NCI-H460 (cell line): Measurements from ENCODE around the gene COL1A2. TPM values are rescaled to one million over a fixed set of nuclear protein-coding genes. Genes with fewer than 3 reads are reported as not detected.

Source experiments
- DNase-seq: peaks from one replicate; pipeline ENCODE4 v3.0.0-alpha.2; 2016; ENCODE audit warnings: low read depth; ENCODE audit errors: extremely low read depth
- total RNA-seq: library from RNA; depleted of rRNA; stranded (reverse); fragments of >200 nt; shearing (Covaris generic); gene quantifications from 2 replicates; pipeline ENCODE4 v1.2.3, GENCODE V29; 2014

COL1A2 gene
- total RNA-seq, 1 experiment from 2014 or later: not detected

DNA sequence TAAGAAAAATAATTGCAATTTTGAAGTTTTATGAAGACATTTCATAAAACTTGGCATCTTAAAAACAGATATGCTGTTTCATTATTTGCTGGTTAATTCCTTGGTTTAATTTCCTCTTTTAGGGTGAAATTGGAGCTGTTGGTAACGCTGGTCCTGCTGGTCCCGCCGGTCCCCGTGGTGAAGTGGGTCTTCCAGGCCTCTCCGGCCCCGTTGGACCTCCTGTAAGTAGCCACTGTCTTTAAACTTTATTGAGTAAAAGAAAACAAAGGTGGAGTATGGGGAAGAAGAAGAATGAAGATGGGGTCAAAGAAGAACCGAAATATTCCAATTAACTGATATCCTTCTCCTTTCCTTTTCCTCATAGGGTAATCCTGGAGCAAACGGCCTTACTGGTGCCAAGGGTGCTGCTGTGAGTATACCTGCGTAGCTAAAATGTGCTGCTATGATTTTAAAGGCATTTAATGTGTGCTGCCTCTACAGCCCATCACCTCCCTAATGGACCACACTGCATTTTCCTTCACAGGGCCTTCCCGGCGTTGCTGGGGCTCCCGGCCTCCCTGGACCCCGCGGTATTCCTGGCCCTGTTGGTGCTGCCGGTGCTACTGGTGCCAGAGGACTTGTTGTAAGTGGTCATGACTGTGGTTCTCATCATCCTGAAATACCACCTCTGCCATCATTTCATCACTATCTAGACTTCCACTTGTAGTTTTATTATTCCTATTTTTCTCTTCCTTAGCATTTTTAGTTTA, 14.7 kb downstream of the COL1A2 start:
- DNase-seq: no peak

DNA sequence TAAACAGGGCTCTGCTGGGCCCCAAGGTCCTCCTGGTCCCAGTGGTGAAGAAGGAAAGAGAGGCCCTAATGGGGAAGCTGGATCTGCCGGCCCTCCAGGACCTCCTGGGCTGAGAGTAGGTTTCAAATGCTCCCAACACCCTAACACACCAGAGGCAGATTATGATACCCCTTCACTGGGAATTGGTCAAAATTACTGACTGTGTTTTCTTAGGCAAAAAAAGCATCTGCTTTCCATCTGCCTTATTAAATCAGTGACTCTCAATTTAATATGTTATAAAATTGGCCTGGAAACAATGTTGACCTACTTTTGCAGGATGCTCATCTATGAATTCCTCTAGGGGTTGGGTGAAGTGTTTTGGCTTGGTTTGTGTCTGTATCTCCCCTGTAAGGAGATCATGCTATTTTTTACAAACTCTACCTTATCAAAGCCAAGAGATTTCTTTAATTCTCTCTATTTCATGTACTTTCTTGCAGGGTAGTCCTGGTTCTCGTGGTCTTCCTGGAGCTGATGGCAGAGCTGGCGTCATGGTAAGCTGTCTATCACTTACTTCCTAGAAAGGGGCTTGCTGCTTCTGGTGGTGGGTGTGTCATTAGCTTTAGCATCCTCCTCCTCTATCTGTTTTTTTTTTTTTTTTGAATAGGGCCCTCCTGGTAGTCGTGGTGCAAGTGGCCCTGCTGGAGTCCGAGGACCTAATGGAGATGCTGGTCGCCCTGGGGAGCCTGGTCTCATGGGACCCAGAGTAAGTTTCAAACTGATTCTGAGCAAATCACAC, 15.9 kb downstream of the COL1A2 start:
- DNase-seq: no peak

GRCh38 chr7:94411188-94411466, 16.4 kb downstream of the COL1A2 start:
- no peak for DNase-seq

GRCh38 chr7:94412762-94413322, 18.1 kb downstream of the COL1A2 start:
- no peak for DNase-seq

- DNase-seq: no peak
Measured at GRCh38 chr7:94414481-94414880, 19.8 kb downstream of the COL1A2 start.

DNA sequence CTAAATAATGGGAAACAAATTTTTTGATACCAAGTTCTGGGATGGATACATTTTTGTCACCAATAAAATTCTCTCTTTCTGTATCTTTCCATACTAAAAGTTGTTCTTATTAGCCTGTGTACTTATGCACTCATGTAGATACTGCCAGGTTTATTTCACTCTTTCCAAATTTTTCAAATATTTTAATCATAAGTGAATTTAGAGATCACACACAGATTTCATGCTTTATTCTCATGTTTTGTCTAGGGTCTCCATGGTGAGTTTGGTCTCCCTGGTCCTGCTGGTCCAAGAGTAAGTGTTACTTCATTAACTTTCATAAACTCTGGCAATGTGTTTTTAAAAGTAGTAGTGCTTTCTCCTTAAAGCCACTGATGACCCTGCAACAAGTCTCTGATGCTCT, 20.3 kb downstream of the COL1A2 start:
- DNase-seq: no peak

GRCh38 chr7:94417306-94417705, 22.6 kb downstream of the COL1A2 start:
- DNase-seq: no peak

- DNase-seq: no peak
Measured at GRCh38 chr7:94417901-94418300, 23.2 kb downstream of the COL1A2 start.

GRCh38 chr7:94418851-94419250, 24.2 kb downstream of the COL1A2 start:
- DNase-seq: no peak

GRCh38 chr7:94420328-94420727, 25.6 kb downstream of the COL1A2 start:
- no peak for DNase-seq

- no peak for DNase-seq
Measured at GRCh38 chr7:94421681-94422080, 27.0 kb downstream of the COL1A2 start.

- no peak for DNase-seq
Measured at GRCh38 chr7:94422136-94422535, 27.4 kb downstream of the COL1A2 start.

DNA sequence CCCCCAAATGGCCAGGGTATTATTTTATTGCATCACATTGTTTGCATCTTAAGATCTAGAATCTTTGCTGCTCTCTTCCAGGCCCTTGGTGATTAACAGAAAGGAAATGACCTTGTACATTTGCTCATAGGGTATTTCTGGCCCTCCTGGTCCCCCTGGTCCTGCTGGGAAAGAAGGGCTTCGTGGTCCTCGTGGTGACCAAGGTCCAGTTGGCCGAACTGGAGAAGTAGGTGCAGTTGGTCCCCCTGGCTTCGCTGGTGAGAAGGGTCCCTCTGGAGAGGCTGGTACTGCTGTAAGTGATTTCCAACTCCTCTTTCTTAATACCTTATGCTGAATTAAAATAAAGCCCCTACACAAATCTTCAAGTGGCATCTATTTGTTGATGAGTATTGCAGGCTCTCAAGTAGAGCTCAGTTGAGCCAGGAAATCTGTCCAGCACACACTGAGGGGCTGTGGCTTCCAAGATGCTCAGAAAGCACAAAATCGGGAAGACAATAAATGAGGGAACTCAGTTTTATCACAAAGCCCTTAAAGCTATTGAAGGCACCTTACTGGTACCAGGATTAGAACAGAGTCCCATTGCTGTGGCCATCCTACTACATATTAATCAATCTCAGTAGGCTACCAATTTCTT, 28.2 kb downstream of the COL1A2 start:
- DNase-seq: no peak

DNA sequence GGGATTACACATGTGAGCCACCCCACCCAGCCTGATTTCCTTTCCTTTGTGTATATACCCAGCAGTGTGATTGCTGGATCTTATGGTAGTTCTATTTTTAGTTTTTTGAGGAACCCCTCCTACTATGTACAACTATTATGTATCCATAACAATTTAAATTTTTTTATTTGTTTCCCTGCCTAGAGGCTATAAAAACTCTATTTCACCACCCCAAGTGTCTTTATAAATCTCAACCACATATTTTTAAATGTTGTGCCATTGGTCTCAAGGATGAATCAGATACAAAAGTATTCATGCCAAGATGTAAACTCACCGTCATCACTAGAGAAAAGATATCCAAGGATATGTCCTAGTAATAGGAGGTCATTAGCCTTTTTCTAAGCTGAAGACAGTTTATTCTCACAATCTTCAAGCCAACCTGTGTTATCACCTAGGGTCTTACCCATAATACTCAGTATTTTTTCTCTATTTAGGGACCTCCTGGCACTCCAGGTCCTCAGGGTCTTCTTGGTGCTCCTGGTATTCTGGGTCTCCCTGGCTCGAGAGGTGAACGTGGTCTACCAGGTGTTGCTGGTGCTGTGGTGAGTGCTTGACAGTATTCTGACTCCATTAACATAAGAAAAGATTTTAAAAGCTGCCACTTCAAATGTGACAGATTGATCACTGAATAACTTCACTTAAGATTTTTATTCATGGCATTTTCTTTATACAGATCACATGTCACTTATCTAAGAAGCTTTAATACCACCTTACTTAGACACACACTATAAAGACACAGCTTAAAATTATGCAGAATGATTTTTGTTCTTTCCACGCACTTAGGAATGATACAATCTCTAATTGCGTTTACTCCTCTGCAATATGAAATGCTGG, 29.4 kb downstream of the COL1A2 start:
- no peak for DNase-seq

GRCh38 chr7:94425546-94425945, 30.9 kb downstream of the COL1A2 start:
- DNase-seq: no peak

DNA sequence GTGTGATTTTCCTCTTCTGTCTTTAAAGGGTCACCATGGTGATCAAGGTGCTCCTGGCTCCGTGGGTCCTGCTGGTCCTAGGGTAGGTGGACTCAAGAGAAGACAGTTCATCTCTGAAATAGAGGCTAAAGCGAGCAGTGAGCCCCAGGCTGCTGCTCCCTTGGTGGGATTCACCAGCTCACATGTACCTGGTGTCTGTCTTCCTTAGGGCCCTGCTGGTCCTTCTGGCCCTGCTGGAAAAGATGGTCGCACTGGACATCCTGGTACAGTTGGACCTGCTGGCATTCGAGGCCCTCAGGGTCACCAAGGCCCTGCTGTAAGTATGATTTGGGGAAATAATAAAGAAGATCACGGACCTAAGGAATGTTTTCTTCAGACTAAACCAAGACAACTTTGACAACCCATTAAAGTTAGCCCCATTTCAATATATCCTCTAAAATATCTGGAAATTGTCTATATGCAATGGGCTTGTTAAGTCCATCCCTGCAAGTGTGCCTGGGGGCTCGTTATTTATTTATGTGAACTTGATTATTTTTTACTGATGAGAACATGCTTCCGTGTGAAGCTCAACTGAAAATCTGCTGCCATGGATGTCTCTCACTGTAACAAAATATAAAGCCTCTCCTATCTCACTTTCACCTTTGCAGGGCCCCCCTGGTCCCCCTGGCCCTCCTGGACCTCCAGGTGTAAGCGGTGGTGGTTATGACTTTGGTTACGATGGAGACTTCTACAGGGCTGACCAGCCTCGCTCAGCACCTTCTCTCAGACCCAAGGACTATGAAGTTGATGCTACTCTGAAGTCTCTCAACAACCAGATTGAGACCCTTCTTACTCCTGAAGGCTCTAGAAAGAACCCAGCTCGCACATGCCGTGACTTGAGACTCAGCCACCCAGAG, 32.5 kb downstream of the COL1A2 start:
- DNase-seq: no peak

DNA sequence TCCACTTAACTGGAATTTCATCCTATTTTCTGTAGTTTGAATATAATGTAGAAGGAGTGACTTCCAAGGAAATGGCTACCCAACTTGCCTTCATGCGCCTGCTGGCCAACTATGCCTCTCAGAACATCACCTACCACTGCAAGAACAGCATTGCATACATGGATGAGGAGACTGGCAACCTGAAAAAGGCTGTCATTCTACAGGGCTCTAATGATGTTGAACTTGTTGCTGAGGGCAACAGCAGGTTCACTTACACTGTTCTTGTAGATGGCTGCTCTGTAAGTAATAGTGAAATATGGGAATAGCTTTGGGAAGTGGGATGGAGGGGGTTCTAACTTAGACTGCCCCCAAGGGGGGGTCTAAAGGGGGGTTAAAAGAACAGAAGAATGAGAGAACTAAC, 34.5 kb downstream of the COL1A2 start:
- no peak for DNase-seq

DNA sequence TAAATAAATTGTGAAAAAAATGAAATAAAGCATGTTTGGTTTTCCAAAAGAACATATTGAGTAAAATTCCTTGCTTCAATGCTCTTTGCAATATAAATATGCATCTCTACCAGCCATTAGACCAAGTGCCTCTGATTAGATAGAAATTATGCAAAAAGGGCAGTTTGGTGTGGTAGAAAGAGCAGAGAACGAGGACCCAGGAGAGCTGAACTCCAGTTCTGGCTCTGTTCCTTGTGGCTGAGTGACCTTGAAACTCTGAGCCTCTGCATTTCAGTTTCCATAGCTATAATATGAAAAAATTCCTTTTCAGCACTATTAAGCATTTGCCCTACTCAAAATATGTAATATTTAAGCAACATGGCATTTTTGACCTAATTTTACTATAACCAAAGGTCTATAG, 36.5 kb downstream of the COL1A2 start:
- no peak for DNase-seq

DNA sequence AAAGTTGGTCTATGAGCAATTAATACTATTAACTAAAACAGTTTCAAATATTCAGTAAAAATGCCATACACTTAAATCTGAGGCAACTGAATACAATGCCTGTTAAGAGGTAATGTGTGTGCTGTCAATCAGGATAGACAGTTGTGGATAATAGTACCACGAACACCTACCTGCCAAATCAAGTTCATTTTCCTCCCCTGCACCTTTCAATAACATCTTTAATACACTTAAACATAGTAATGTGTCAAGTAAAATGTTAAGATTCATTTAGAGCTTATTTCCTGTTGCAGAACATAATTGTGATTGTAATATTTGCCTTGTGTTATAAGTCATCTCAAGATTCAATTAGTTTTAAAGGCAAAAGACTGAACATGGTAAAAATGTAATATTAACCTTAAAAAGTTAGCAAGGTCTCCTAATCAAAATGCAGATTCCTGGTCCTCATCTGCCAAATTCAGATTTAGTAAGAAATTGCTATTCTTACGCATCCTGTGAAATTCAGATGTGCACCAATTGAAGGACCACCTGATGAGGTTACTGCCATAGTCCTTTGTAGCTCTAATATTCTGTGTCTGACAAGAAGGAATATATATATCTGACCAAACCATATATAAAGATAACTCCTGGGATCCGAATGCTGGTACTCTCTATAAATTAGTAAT, 37.1 kb downstream of the COL1A2 start:
- DNase-seq: no peak
